ENCODE data around the gene TMEM154.

Gene TMEM154

DNA sequence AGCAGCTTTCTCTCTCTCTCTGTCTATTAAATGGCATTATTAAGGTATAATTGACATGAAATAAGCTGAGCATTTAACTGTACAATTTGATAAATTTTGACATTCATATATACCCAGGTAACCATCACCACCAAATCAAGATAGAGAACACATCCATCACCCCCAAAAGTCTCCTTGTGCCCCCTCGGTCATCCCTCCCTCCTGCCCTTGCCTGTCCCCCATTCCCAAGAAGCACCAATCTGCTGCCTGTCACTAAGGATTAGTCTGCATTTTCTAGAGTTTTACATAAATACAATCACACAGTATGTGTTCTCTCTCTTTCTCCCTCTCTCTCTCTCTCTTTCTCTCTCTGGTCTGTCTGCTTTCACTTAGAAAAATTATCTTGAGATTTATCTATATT lies 25.0 kb upstream of the TMEM154 start:
- no peak overlapping the region for H3K4me3 ChIP-seq
- H3K9me3 ChIP-seq: no peaks in the 10 kb centered on the region
- H3K27me3 ChIP-seq: peaks cover 0 to 7% of the 10 kb centered on the region in 2 donors
- no peak for DNase-seq
- intact Hi-C loops (cut with DNase I; ENCODE audit: low total_unique reads): no loop called here
- H3K27ac ChIP-seq: no peak overlapping the region
- H3K4me1 ChIP-seq: no peaks in the 10 kb centered on the region
- H3K36me3 ChIP-seq: no peaks in the 10 kb centered on the region
- TF ChIP-seq, protein P1, sequence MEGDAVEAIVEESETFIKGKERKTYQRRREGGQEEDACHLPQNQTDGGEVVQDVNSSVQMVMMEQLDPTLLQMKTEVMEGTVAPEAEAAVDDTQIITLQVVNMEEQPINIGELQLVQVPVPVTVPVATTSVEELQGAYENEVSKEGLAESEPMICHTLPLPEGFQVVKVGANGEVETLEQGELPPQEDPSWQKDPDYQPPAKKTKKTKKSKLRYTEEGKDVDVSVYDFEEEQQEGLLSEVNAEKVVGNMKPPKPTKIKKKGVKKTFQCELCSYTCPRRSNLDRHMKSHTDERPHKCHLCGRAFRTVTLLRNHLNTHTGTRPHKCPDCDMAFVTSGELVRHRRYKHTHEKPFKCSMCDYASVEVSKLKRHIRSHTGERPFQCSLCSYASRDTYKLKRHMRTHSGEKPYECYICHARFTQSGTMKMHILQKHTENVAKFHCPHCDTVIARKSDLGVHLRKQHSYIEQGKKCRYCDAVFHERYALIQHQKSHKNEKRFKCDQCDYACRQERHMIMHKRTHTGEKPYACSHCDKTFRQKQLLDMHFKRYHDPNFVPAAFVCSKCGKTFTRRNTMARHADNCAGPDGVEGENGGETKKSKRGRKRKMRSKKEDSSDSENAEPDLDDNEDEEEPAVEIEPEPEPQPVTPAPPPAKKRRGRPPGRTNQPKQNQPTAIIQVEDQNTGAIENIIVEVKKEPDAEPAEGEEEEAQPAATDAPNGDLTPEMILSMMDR (IDR thresholded peaks at IDR 0.05): no peak

- intact Hi-C loops (cut with DNase I; ENCODE audit: low total_unique reads): no loop called here
- Histone ChIP-seq H3K36me3 (no peaks in the 10 kb centered on the region), H3K9me3 (no peaks in the 10 kb centered on the region), H3K27ac (no peak overlapping the region), H3K27me3 (peaks cover 0 to 7% of the 10 kb centered on the region in 2 donors), H3K4me1 (no peaks in the 10 kb centered on the region), H3K4me3 (no peak overlapping the region)
- no peak for DNase-seq
- TF ChIP-seq, protein P1 (IDR thresholded peaks at IDR 0.05): no peak
Observed at GRCh38 chr4:152700151-152700550, 20.4 kb upstream of the TMEM154 start.

GRCh38 chr4:152699313-152699712 lies 19.5 kb upstream of the TMEM154 start:
- TF ChIP-seq, protein P1 (IDR thresholded peaks at IDR 0.05): no peak
- peaks cover 0 to 7% of the 10 kb centered on the region in 2 donors for H3K27me3 ChIP-seq
- H3K4me3 ChIP-seq: no peak overlapping the region
- no peaks in the 10 kb centered on the region for H3K4me1 ChIP-seq
- H3K36me3 ChIP-seq: no peaks in the 10 kb centered on the region
- H3K9me3 ChIP-seq: no peaks in the 10 kb centered on the region
- H3K27ac ChIP-seq: no peak overlapping the region
- no peak for DNase-seq
- intact Hi-C loops (cut with DNase I; ENCODE audit: low total_unique reads): no loop called here

- DNase-seq: no peak
- Histone ChIP-seq H3K36me3 (no peaks in the 10 kb centered on the region), H3K27me3 (peaks cover 0 to 7% of the 10 kb centered on the region in 2 donors), H3K9me3 (no peaks in the 10 kb centered on the region), H3K4me1 (no peaks in the 10 kb centered on the region), H3K4me3 (no peak overlapping the region), H3K27ac (no peak overlapping the region)
- TF ChIP-seq, protein P1 (IDR thresholded peaks at IDR 0.05): no peak
- intact Hi-C loops (cut with DNase I; ENCODE audit: low total_unique reads): no loop called here
Observed at GRCh38 chr4:152698089-152698499, 18.3 kb upstream of the TMEM154 start.

GRCh38 chr4:152697284-152698088 lies 17.7 kb upstream of the TMEM154 start:
- intact Hi-C loops (cut with DNase I; ENCODE audit: low total_unique reads): no loop called here
- Histone ChIP-seq H3K36me3 (no peaks in the 10 kb centered on the region), H3K4me3 (no peak overlapping the region), H3K4me1 (no peaks in the 10 kb centered on the region), H3K9me3 (no peaks in the 10 kb centered on the region), H3K27ac (no peak overlapping the region), H3K27me3 (peaks cover 0 to 7% of the 10 kb centered on the region in 2 donors)
- TF ChIP-seq, protein P1 (IDR thresholded peaks at IDR 0.05): no peak
- no peak for DNase-seq

Measured in tibial artery (tissue), 4 donors.